H1 (cell line): Measurements from ENCODE around the gene XRN2. TPM values are rescaled to one million over a fixed set of nuclear protein-coding genes. Genes with fewer than 3 reads are reported as not detected.

Experiments
- BCL11A ChIP-seq, 2 experiments: IDR thresholded peaks; one replicate each; pipeline ENCODE4 v1.6.1; 2011; ENCODE audit warnings: low read depth in 2 of 2, low read length in 2 of 2, mild to moderate bottlenecking in 2 of 2
- CREB1 ChIP-seq: IDR thresholded peaks from 2 replicates; pipeline ENCODE4 v1.6.1; 2012; ENCODE audit warnings: inconsistent platforms
- KDM4A ChIP-seq: IDR thresholded peaks from one replicate; pipeline ENCODE4 v1.7.1; 2012; ENCODE audit warnings: low read depth, mild to moderate bottlenecking, moderate library complexity, low read length, inconsistent platforms; ENCODE audit not compliant: severe bottlenecking
- PHF8 ChIP-seq: fragments of 200-600 bp; sonication (generic); conservative IDR thresholded peaks from 2 replicates; pipeline ENCODE4 v1.7.1; 2012; ENCODE audit warnings: low read depth, mild to moderate bottlenecking, inconsistent platforms, low read length, moderate library complexity
- SAP30 ChIP-seq: fragments of 300-600 bp; sonication (generic); IDR thresholded peaks from 2 replicates; pipeline ENCODE4 v1.7.1; 2012; ENCODE audit warnings: low read length, moderate library complexity, mild to moderate bottlenecking, inconsistent platforms; ENCODE audit not compliant: insufficient read depth, insufficient replicate concordance
- SRF ChIP-seq: IDR thresholded peaks from 2 replicates; pipeline ENCODE4 v1.6.1; 2011; ENCODE audit warnings: mild to moderate bottlenecking, low read depth, low read length, moderate library complexity
- TAF1 ChIP-seq: IDR thresholded peaks from 2 replicates; pipeline ENCODE4 v1.6.1; 2011; ENCODE audit warnings: mild to moderate bottlenecking, low read depth, low read length
- TBP ChIP-seq: IDR thresholded peaks from 2 replicates; pipeline ENCODE4 v1.6.1; 2011; ENCODE audit warnings: low read depth, low read length, improper control_type of control experiment
- TCF12 ChIP-seq: IDR thresholded peaks from 2 replicates; pipeline ENCODE4 v1.6.1; 2011; ENCODE audit warnings: low read depth, mild to moderate bottlenecking, low read length
- ZNF274 ChIP-seq: IDR thresholded peaks from 2 replicates; pipeline ENCODE4 v1.7.0; 2012; ENCODE audit warnings: low read length, borderline replicate concordance; ENCODE audit errors: extremely low read depth
- polyA plus RNA-seq, 7 experiments: library from polyadenylated mRNA; depleted of rRNA in 3 of 7; stranded (reverse) in 5 of 7; unstranded in 2 of 7; fragments of >200 nt in 5 of 7; fragments of 200-250 nt in 2 of 7; gene quantifications; 1 replicate in 5 of 7; 2 replicates in 1 of 7; 4 replicates in 1 of 7; pipeline versions ENCODE4 v1.2.1 to v1.2.3, GENCODE V29; 2011 to 2013; ENCODE audit warnings: missing spikeins in 2 of 7, mixed read lengths in 2 of 7
- total RNA-seq: library from RNA; stranded (reverse); fragmentation: NEBNext Ultra II Directional; extraction: Animal tissue kit (Norgen Biotek cat#: 25700); gene quantifications from 2 replicates; pipeline ENCODE4 v1.2.1, GENCODE V29; 2021

Gene XRN2
- total and polyA plus RNA-seq, 2 of the 8 experiments (the other 6 are each of a cell fraction or from before 2014, with no cell fraction given): 60.3 to 139 TPM

- TF ChIP-seq CREB1 (no peak), PHF8 (no peak), KDM4A (no peak), ZNF274 (no peak), TAF1 (no peak), SAP30 (no peak), BCL11A (IDR thresholded peaks at IDR 0.05; ENCODE audit: low read depth in 2 of 2, low read length in 2 of 2) (no peak), SRF (no peak), TCF12 (no peak), TBP (no peak)
Observed at GRCh38 chr20:21288587-21289370, 14.4 kb upstream of the XRN2 start (continued).
